Activated T-cell treated with anti-CD3 and anti-CD28 coated beads, Interleukin-2, amount 50 U/mL, for 72 hours (primary cell): ENCODE results near the gene SLC1A3. TPM values are rescaled to one million over a fixed set of nuclear protein-coding genes. Genes with fewer than 3 reads are reported as not detected.
"Not testable (repeated sequence)": the region's sequence is repeated elsewhere in the genome, so short reads cannot be mapped to it uniquely, and the experiment has no call there.

Experiments used
- ATAC-seq, 2 donors: fragments of 150-1000 bp; cut with Tn5 transposase; replicated peaks in 1 of 2; 2 replicates each; pipeline ENCODE4 v1.10.0; 2021; ENCODE audit warnings: moderate library complexity in 2 of 2, mild to moderate bottlenecking in 1 of 2
- DNase-seq, 2 donors: peaks; one replicate each; pipeline ENCODE4 v3.0.0; 2021 to 2022; ENCODE audit warnings: mixed read lengths in 1 of 2
- H3K27ac Mint-ChIP-seq: one replicate; pipeline ENCODE4 v1.8.0; 2022; ENCODE audit warnings: mild to moderate bottlenecking, moderate library complexity, mixed read lengths
- H3K27me3 Mint-ChIP-seq: one replicate; pipeline ENCODE4 v1.8.0; 2022; ENCODE audit warnings: low read depth, mixed read lengths
- H3K36me3 Mint-ChIP-seq, 2 donors: one replicate each; pipeline ENCODE4 v1.8.0; 2022; ENCODE audit warnings: mixed read lengths in 2 of 2, mild to moderate bottlenecking in 1 of 2; ENCODE audit not compliant: insufficient read depth in 2 of 2
- H3K4me1 Mint-ChIP-seq: one replicate; pipeline ENCODE4 v1.8.0; 2022; ENCODE audit warnings: low read depth, mixed read lengths
- H3K4me3 Mint-ChIP-seq, 2 donors: one replicate each; pipeline ENCODE4 v1.8.0; 2022; ENCODE audit warnings: mild to moderate bottlenecking in 2 of 2, mixed read lengths in 2 of 2, moderate library complexity in 2 of 2
- H3K9me3 Mint-ChIP-seq, 2 donors: one replicate each; pipeline ENCODE4 v1.8.0; 2022; ENCODE audit warnings: mixed read lengths in 2 of 2
- total RNA-seq, 2 donors: library from RNA; stranded (reverse); gene quantifications; one replicate each; pipeline ENCODE4 v1.2.3, GENCODE V29; 2022

SLC1A3 gene
- total RNA-seq, result 1 to 10 TPM in 1 of 2 donors, under 1 TPM in 1; 0.62 to 1.5 TPM

DNA sequence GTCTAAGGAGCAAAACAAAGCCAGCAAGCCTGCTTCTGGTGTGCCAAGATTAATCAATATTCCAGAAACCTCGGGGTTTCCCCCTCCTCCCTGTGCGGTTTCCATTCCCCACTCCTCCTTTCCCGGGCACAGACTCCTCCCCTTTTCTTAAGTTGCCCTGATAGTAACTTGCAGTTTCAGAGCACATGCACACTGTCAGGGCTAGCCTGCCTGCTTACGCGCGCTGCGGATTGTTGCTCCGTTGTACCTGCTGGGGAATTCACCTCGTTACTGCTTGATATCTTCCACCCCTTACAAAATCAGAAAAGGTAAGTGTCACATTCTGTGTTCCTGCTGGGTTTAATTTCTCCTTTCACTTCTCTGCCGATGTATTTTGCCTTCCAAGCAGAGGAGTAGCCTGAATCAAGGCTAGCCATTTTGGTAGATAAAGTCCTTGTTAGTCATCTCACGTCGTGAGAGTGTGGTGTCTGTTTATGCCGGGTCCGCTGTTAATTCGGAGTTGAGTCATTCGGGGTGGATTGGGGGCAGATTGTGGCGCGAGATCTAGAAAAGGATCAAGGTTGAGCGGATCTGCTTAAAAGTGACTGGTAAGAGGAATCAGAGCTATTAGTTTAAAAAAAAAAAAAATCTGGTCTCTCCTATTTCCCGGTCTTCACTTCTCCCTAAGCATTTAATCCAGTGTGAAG, at the start of gene SLC1A3:
Gene SLC1A3, plus strand, starts transcription at position 179 of the 686 bp plus-strand sequence. CDS start 1,818 bp downstream, outside the sequence.
- DNase-seq (peak; percentile 59 to 73), ATAC-seq (peak; percentile 97 to 98)
- Mint-ChIP-seq H3K9me3 (no peaks in the 10 kb centered on the region), H3K4me3 (peak within 1 kb of the TSS; percentile 89 to 91), H3K36me3 (no peaks in the 10 kb centered on the region), H3K27ac (no peak within 1 kb of the TSS), H3K27me3 (peaks cover 75% of the 10 kb centered on the region), H3K4me1 (peaks cover 21% of the 10 kb centered on the region)

- Mint-ChIP-seq H3K9me3 (peaks cover 3 to 4% of the 10 kb centered on the region in 2 donors), H3K36me3 (no peaks in the 10 kb centered on the region), H3K27ac (no peak overlapping the region), H3K4me1 (no peaks in the 10 kb centered on the region), H3K27me3 (peaks cover 12% of the 10 kb centered on the region), H3K4me3 (no peak overlapping the region)
- DNase-seq, result no peak
- no peak for ATAC-seq
Observed at GRCh38 chr5:36558641-36559040, 47.8 kb upstream of the SLC1A3 start.

DNA sequence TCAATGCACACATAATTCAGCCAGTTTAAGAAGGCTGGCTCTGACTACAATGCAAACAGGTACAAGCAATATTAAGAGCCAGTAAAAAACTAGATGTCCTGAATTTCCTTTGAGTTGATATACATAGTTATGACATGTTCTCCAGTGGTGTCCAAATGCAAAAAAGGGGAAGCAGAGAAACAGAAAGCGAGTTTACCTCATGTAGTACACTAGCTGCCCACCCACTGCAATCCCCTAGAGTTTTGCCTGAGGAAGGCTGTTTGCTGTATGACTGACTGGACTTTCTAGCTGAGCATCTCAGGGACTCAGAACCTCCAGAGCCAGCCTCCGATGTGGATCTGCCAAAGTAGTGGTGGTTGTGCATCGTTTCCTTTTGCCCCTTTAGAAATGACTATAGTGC, 44.8 kb upstream of the SLC1A3 start:
- peaks cover 6% of the 10 kb centered on the region for H3K27me3 Mint-ChIP-seq
- DNase-seq, result no peak
- no peak for ATAC-seq
- H3K4me1 Mint-ChIP-seq, result no peaks in the 10 kb centered on the region
- no peaks in the 10 kb centered on the region for H3K36me3 Mint-ChIP-seq
- H3K9me3 Mint-ChIP-seq, result no peaks in the 10 kb centered on the region
- no peak overlapping the region for H3K4me3 Mint-ChIP-seq
- H3K27ac Mint-ChIP-seq, result no peak overlapping the region

DNA sequence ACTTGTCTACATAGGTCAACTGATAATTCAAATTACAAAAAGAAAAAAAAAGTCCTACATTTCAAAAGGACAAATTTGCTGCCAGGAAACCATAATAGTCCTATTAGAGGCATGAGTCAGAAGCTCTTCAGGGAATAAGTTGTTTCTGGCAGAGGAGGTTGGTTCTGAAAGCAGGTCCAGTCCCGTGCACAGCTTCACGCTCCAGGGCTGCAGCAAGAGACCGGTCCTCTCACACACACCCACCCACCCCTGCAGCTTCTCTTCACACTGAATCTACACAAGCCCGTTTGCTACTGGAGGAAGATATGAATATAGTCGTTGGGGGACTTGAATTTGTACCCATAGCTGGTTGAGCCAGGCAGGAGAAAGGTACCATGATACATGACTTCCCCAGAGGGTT, 36.9 kb upstream of the SLC1A3 start:
- no peak overlapping the region for H3K4me3 Mint-ChIP-seq
- H3K9me3 Mint-ChIP-seq, result no peaks in the 10 kb centered on the region
- H3K36me3 Mint-ChIP-seq, result no peaks in the 10 kb centered on the region
- H3K27ac Mint-ChIP-seq, result no peak overlapping the region
- DNase-seq (no peak), ATAC-seq (no peak)
- H3K27me3 Mint-ChIP-seq, result no peaks in the 10 kb centered on the region
- no peaks in the 10 kb centered on the region for H3K4me1 Mint-ChIP-seq

GRCh38 chr5:36570301-36571095, 35.9 kb upstream of the SLC1A3 start:
- Mint-ChIP-seq H3K4me3 (no peak overlapping the region), H3K9me3 (no peaks in the 10 kb centered on the region), H3K36me3 (no peaks in the 10 kb centered on the region), H3K27ac (no peak overlapping the region), H3K27me3 (no peaks in the 10 kb centered on the region), H3K4me1 (no peaks in the 10 kb centered on the region)
- ATAC-seq (no peak), DNase-seq (no peak)

DNA sequence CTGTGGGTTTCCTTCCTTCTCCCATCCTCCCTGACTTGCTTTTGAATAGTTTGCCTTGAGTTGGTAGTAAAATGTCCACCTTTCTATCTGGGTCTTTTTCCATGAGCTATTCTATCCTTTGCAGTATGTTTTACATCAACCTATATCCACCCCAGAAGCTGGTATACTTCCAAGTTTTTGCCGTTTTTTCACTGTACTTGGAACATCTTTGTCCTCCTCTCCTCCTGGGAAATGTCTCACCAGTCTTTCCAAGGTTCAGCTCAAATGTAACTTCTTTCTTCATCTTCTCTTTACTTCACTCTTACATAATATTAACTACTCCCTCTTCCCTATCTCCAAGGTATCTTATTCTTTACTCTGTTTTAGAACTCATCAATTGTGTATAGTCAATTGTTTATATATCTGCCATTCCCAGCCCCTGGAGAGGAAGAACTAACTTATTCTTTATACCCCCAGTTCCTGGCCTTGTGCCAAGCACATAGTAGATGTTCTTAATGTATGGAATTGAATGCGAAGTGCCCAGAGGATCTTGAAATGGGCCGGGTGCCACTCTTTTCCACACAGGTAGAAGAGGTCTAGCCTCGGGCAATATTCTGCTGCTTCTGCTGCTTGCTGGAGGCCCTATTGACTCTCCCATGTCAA, 34.9 kb upstream of the SLC1A3 start:
- no peak overlapping the region for H3K27ac Mint-ChIP-seq
- DNase-seq (no peak), ATAC-seq (no peak)
- H3K27me3 Mint-ChIP-seq, result no peaks in the 10 kb centered on the region
- H3K4me1 Mint-ChIP-seq, result no peaks in the 10 kb centered on the region
- H3K4me3 Mint-ChIP-seq, result no peak overlapping the region
- H3K9me3 Mint-ChIP-seq, result no peaks in the 10 kb centered on the region
- no peaks in the 10 kb centered on the region for H3K36me3 Mint-ChIP-seq

DNA sequence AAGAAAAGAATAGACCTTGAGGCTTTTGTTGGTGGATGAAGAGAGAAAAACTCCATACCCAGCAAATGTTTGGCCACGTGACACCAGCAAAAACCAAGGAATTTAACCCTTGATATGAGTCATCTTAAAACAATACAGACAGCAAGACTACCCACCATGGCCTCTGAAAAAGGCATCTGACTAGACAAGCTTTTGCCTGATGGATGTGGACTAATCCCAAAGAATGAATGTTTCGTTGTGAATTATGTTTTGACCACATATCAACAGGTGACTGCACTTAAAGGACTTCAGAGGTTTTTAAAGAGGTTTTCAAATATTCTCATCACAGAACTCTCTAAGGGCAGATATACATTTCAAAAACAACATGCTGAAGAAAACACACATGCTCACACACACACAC, 33.0 kb upstream of the SLC1A3 start:
- Mint-ChIP-seq H3K27me3 (no peaks in the 10 kb centered on the region), H3K9me3 (no peaks in the 10 kb centered on the region), H3K4me3 (no peak overlapping the region), H3K36me3 (no peaks in the 10 kb centered on the region), H3K4me1 (no peaks in the 10 kb centered on the region), H3K27ac (no peak overlapping the region)
- ATAC-seq, result no peak
- no peak for DNase-seq

DNA sequence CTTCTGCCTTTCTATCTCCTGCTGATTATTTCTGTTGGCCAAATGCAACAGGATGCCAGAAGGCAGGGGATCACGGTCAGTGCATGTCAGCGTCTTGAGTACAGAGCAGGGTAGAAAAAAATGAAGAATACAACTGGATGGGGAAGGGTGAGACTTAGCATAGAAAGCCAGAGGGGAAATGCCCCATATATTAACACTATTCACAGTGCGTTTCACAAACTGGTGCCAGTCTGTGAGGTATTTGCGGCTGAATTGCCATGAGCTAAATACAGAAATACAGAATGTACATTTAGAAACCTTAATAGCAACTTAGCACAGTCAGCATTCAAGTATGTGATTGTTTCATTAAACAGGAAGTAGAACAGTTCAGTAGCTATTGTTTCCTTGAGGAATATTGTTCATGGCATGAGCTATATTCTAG, 31.0 kb upstream of the SLC1A3 start:
- H3K36me3 Mint-ChIP-seq, result no peaks in the 10 kb centered on the region
- no peak overlapping the region for H3K4me3 Mint-ChIP-seq
- no peak overlapping the region for H3K27ac Mint-ChIP-seq
- no peaks in the 10 kb centered on the region for H3K27me3 Mint-ChIP-seq
- no peak for DNase-seq
- no peaks in the 10 kb centered on the region for H3K9me3 Mint-ChIP-seq
- no peaks in the 10 kb centered on the region for H3K4me1 Mint-ChIP-seq
- ATAC-seq, result no peak

DNA sequence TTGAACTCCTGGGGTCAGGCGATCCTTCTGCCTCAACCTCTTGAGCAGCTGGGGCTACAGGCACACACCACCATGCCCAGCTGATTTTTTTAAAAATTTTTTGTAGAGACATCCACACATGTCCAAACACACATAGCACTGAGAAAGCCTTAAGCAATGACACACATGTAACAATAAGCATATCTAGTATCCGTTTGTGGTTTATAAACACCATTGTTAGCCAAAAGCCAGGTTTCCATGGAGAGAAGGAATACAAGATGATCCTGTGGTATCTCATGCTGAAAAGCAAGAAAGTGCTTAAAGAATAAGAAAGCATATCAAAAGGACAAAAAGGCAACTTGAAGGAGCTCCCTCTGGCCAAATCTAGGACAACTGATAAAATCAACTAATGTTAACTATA, 29.7 kb upstream of the SLC1A3 start:
- ATAC-seq (no peak), DNase-seq (no peak)
- Mint-ChIP-seq H3K4me1 (no peaks in the 10 kb centered on the region), H3K4me3 (no peak overlapping the region), H3K27me3 (no peaks in the 10 kb centered on the region), H3K27ac (no peak overlapping the region), H3K36me3 (no peaks in the 10 kb centered on the region), H3K9me3 (no peaks in the 10 kb centered on the region)

GRCh38 chr5:36579858-36580257, 26.5 kb upstream of the SLC1A3 start:
- DNase-seq, H3K9me3 Mint-ChIP-seq, ATAC-seq, H3K27me3 Mint-ChIP-seq, H3K27ac Mint-ChIP-seq, H3K4me1 Mint-ChIP-seq, H3K36me3 Mint-ChIP-seq, H3K4me3 Mint-ChIP-seq: not testable (repeated sequence)

DNA sequence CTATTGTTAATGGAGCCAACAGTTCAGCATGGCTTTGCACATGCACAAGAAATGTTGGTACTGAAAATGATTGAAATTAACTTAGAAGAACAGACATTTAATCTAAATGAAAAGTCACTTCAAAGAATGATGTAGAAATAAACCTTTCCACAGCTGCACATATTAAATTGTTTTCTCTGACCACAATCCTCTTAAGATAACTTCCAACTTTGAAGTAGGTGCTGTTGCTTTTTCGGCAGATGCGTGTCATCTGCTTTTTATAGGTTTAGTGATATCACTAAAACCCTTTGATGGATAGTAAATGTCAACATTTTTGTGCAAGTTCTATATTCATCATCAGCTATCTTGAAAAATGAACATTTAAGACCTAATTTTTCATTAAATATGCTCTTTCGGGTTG, 25.3 kb upstream of the SLC1A3 start:
- ATAC-seq, result no peak
- no peaks in the 10 kb centered on the region for H3K9me3 Mint-ChIP-seq

DNA sequence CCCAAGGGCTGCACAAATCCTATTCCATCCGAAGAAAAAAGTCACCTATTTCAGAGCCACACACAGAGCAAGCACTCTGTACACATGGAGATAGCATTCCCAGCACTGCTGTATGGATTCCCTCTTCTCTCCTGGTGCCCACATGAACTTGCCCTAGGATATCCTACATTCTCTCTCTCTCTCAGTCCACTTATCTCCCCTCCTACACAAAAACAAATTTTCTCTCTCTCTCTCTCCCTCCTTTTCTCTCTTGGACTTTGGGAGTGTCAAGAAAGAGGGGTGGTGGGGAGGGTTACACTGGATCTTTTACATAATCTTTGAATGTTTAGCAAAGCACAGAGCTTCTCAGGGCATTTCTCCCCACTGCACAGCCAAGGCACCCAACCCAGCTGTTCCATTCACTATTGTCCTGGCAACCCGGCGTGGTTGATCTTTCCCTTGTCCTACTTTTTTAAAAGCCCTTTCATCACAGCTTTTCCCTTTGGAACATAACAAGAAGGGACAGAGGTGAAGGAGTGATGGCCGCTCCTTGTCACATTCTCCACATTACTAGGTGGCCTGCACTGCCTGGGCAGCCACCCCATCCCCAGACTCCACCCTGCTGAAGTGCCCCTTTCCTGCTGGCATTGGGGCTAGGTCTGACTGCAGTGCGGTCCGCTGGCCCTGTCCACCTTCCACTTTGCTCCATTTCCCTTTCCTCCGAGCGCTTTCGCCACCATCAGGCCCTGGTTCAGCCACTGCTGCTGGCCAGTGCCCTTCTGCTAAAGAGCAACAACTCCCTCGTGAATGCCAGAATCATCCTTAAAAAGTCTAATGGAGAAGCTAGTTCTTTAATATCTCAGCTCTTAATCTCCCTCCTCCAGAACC, 22.2 kb upstream of the SLC1A3 start:
- ATAC-seq, result no peak
- Mint-ChIP-seq H3K27me3 (peaks cover 31% of the 10 kb centered on the region), H3K4me3 (no peak overlapping the region), H3K9me3 (no peaks in the 10 kb centered on the region), H3K27ac (no peak overlapping the region), H3K36me3 (no peaks in the 10 kb centered on the region), H3K4me1 (no peaks in the 10 kb centered on the region)
- DNase-seq, result no peak

More for the DNA sequence above, 25.3 kb upstream of the SLC1A3 start:
- no peaks in the 10 kb centered on the region for H3K36me3 Mint-ChIP-seq
- no peak overlapping the region for H3K4me3 Mint-ChIP-seq
- DNase-seq, result no peak
- H3K27ac Mint-ChIP-seq, result no peak overlapping the region
- no peaks in the 10 kb centered on the region for H3K4me1 Mint-ChIP-seq
- peaks cover 17% of the 10 kb centered on the region for H3K27me3 Mint-ChIP-seq

- Mint-ChIP-seq H3K36me3 (no peaks in the 10 kb centered on the region), H3K4me3 (no peak overlapping the region), H3K4me1 (no peaks in the 10 kb centered on the region), H3K9me3 (no peaks in the 10 kb centered on the region), H3K27ac (no peak overlapping the region), H3K27me3 (peaks cover 31% of the 10 kb centered on the region)
- DNase-seq (no peak), ATAC-seq (no peak)
Observed at GRCh38 chr5:36585701-36586100, 20.7 kb upstream of the SLC1A3 start.
